ENCODE measurements around the gene STK25.
"Not testable (repeated sequence)": the region's sequence is repeated elsewhere in the genome, so short reads cannot be mapped to it uniquely, and the experiment has no call there.

STK25 gene

DNA sequence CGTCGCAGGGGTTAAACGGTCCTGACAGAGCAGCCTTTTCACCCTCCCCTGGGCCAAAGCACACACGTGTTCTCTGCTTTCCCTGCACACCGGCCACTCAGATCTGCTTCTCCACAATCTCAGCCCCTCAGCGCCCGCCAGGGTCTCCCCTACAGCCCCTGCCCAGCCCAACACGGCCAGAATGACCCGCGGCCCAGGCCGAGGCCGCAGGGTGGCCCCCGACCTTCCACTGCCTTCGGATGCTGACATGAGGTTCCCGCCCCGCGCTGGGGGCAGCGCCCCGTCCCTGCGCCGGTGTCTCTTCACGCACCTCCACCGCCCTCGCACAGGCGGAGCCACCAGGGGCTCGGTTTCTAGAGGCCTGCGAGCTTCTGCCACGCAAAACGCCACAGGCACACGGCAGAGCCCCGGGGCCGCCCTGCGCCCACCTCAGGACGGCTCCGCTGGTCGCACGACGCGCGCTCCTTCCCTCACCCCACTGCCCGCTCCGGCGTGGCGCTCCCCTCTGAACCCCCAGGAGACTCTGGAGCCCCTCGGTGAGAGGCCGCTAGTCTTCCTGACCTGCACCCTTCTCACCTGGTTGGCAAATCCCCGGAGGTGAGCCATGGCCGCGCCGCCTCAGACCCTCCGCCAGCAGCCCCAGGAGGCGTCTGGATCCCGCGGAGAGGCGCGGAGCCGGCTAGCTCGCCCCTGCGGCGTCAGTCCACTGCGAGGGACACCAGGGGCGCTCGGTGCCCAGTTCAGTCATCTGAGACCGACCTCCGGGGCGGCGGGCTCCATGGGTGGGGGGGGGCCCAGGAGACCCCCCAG is 749 bp downstream of the STK25 start:
- DNase-seq (ENCODE audit: low read depth in 2 of 2), result peak in 1 of 2 donors; percentile 5

- no peak for DNase-seq (ENCODE audit: low read depth in 2 of 2)
Measured at GRCh38 chr2:241506793-241507429, 1.5 kb downstream of the STK25 start.

DNA sequence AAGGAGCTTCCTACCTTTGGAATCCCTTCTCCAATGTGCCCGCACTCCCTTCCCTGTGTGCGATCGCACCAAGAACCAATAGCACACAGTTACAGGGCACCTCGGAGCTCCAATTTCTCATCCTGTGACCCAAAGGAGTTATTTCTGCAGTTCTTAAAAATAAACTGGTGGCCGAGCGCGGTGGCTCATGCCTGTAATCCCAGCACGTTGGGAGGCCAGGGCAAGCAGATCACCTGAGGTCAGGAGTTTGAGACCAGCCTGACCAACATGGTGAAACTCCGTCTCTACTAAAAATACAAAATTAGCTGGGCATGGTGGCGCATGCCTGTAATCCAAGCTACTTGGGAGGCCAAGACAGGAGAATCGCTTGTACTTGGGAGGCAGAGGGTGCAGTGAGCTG is 2.1 kb downstream of the STK25 start:
- DNase-seq (ENCODE audit: low read depth in 2 of 2), result not testable (repeated sequence)

GRCh38 chr2:241505781-241506201 is 2.6 kb downstream of the STK25 start:
- DNase-seq (ENCODE audit: low read depth in 2 of 2), result no peak

DNA sequence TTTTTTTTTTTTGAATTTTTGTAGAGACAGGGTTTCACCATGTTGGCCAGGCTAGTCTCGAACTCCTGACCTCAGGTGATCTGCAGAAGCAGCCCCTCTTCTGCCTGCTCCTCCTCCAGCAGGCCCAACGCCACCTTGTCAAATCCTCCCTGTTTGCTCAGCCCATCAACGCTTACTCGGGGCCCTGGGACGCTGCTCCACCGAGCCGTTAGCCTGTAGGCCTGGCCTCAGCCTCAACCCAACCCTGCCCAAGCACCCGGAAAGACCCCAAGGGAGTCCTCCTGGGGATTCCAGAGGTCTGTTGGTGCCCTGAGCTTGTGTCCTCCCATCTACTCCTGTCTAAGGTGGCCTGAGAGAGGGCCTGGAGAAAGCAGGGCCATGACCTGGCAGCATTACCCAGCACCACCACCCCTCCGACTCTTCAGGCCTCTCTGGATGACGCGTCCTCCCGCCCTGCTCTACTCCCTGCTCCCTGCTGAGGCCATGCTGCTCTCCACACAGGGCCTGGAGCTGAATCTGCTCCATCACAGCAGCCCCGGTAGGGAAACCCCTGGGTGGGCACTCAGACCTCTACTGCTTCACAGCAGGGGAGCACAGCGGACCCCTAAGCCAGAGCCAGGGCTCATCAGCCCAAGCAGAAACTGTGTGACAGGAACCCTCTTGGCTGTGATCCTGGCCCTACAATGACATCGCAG is 3.2 kb downstream of the STK25 start:
- no peak for DNase-seq (ENCODE audit: low read depth in 2 of 2)

DNA sequence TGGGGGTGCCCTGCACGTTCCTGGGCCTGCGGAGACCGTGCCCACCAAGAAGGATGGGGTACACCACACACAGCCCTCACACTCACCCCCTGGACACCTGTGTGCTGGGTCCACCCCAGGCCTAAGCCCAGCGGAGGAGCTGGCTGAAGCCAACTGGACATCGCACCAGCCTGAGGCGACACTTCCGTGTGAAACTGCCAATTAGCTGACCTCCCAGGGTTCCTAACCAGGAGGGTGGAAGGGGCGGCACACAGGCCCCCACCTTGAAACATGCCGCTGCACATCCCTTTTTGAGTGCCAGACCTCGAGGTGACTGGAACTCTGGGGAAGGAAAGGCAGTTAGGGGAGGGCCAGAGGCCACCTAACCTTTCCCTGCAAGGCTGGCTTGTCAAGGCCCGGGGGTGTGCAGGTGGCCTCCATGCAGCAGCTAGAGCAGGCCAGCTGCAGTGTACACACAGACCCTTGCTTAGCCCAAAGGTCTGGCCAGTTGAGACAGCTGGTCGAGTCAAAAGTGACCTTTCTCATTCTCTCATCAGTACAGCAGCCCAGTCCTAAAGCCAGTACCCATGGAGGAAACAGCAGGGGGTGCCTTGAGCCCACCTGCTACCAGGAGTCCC is 4.5 kb downstream of the STK25 start:
- no peak for DNase-seq (ENCODE audit: low read depth in 2 of 2)

- no peak for DNase-seq (ENCODE audit: low read depth in 2 of 2)
Measured at GRCh38 chr2:241502281-241502680, 6.1 kb downstream of the STK25 start.

GRCh38 chr2:241501551-241501950 is 6.8 kb downstream of the STK25 start:
- no peak for DNase-seq (ENCODE audit: low read depth in 2 of 2)

GRCh38 chr2:241501099-241501541 is 7.3 kb downstream of the STK25 start:
- no peak for DNase-seq (ENCODE audit: low read depth in 2 of 2)

- DNase-seq (ENCODE audit: low read depth in 2 of 2), result no peak
Measured at GRCh38 chr2:241500431-241500975, 7.9 kb downstream of the STK25 start.

DNA sequence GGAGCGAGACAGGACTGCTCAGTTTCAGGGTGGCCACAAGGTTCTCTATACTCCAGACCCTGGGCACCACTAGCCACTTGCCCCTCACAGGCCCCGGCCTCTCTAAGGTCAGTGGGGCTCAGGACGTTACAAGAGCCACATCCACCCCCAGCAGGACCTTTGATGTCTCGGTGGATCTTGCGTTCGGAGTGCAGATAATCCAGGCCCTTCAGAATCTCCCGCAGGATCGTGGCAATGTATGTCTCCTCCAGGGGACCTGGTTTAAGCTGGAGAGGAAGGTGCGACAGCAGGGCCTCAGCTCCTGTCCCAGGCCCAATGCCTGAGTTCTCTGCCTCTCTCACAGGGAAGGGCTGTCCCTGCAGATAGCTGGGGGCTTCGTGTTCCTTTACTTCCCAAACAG is 8.4 kb downstream of the STK25 start:
- no peak for DNase-seq (ENCODE audit: low read depth in 2 of 2)

- DNase-seq (ENCODE audit: low read depth in 2 of 2), result no peak
Measured at GRCh38 chr2:241499146-241499965, 9.0 kb downstream of the STK25 start.

DNA sequence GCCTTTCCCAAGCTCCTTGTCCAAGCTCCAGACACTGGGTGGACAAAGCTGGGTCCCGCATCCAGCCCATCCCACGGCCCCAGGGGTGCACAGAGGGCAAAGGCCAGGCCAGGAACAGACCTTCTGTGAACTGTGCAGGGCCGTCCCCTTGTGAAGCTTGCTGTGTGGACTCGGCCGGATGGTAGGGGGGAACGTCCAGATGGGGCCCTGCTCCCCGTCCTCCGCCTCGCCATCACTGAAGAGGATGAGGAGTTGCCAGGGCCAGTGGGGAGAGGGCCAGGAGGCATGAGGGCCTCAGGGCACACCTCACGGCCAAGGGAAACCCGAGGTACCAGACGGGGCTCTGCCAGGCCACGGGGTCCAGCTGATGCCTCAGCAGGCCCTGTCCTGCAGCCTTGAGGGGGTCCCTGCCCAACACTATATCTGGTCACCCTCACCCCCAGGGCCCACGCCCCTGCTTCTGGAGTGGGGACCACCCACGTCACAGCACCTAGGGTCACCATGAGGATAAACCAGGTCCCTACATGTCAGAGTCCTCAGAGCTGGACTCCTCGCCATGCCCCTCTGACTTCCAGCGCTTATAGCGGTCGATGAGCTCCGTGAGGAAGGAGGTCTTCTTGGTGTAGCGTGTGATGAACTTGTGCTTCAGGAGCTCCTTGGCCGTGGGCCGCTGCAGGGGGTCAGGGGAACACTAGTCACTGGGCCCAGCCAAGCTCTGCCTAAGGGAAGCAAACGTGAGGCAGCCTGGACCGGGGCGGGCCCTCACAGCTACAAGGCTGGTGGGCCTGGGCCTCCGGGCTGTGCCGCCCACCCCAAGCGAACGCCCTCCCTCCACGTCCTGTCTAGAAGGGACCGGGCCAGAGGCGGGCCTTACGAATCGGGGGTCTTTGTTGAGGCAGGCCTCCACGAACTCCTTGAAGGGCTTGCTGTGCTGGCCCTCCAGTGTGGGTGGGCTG is 10.0 kb downstream of the STK25 start:
- DNase-seq (ENCODE audit: low read depth in 2 of 2), result no peak

- DNase-seq (ENCODE audit: low read depth in 2 of 2), result no peak
Measured at GRCh38 chr2:241496904-241497877, 11.2 kb downstream of the STK25 start.

- no peak for DNase-seq (ENCODE audit: low read depth in 2 of 2)
Measured at GRCh38 chr2:241496003-241496707, 12.2 kb downstream of the STK25 start.

GRCh38 chr2:241495172-241496002 is 13.0 kb downstream of the STK25 start:
- DNase-seq (ENCODE audit: low read depth in 2 of 2), result no peak

DNA sequence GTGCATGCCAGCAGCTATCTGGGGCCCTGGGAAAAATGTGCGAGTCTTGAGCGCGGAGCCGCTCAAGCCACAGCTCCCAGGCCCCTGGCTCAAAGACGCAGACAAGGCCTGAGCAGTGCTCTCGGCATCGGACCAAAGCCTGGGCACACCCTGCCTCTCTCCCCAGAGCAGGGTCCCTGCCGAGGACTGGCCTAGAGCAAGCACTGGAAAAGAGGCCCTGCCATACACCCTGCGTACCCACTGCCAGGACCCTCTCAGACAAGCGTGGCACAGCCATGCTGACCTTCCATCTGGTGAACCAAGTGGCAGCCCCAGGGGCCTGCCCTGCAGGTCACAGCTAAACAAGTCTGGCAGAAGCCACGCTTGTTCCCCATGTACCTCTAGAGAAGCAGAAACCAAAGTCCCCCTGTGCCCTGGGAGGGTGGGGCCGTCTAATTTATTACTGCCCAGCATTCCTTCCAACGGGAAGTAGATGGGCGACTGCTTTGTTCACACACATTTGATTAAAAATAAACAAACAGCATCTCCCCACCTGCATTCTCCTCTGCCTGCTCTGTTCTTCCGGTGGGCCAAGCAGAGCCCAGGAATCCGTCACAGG is 14.0 kb downstream of the STK25 start:
- no peak for DNase-seq (ENCODE audit: low read depth in 2 of 2)

All from activated CD8-positive, alpha-beta memory T cell treated with anti-CD3 and anti-CD28 coated beads for 4 hours (primary cell).